NCI-H1105 (cell line): ENCODE results near the gene SLC22A12.

Experiments used
- DNase-seq: peaks from one replicate; lab custom pipeline; 2025; lab: John Stamatoyannopoulos, UW

The SLC22A12 gene

DNA sequence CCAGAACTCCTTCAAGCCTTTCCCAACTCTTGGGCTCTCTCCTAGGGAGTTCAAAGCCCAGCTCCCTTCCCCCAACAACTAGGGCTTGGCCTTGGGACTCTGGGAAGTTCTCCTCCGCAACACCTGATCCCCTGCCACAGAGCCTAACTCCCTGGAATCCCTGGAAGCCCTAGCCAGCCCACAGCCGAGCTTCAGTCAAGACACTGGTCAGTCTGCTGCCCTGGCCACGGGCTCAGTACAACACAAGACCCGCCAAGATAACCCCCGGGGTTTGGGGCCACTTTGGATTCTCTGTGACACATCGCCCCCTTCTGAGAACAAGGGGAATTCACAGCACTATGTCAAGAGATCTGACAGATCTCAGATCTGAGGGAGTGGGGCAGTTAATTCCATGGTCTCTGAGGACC is 58.3 kb downstream of the SLC22A12 start:
- peak; percentile 21 for DNase-seq

DNA sequence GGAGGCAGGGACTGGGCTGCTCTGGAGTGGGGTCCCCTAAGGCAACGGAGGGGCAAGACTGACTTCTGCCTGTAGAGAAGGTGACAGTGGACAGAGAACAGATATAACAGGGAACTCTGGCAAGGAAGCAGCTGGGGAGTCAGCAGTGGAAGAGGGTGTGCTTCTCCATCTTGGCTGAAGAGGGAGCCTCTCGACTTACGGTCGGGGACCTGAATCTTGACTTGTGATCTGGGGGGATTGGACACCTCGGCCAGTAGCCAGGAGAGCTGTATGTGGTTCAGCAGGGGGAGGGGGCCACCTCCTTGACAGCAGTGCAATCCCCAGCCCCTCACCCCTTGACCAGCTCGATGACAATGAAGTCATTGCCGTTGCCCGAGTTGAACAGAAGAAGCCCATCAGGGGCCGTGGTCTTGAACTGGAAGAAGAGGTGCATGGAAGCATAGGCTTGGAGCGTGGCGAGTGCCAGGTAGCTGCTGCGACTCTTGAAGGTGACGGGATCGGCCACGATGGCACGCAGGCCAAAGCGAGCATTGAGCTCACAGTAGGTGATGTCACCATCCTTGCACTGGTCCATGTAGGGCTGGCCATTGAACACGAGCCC is 60.0 kb downstream of the SLC22A12 start:
- DNase-seq = no peak
